ENCODE data around the gene PGR. TPM values are rescaled to one million over a fixed set of nuclear protein-coding genes. Genes with fewer than 3 reads are reported as not detected.

Gene PGR
- polyA plus RNA-seq, 2 of the 4 experiments (the other 2 are of a cell fraction): not detected

DNA sequence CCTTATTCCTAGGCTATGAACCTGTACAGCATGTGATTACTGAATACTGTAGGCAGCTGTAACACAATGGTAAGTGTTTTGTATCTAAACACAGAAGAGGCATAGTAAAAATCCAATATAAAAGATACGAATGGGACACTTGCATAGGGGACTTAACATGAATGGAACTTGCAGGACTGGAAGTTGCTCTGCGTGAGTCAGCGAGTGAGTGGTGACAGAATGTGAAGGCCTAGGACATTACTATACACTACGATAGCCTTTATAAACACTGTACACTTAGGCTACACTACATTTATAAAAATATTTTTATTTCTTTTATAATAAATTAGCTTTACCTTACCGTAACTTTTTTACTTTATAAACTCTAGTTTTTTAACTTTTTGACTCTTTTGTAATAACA, 81.1 kb downstream of the PGR start:
- Histone ChIP-seq H3K9me3 (no peaks in the 10 kb centered on the region), H3K27ac (no peak overlapping the region), H3K4me1 (no peaks in the 10 kb centered on the region), H3K4me3 (no peak overlapping the region), H3K4me2 (no peak overlapping the region)
- no peak for ATAC-seq
- no peak for TF ChIP-seq ATOH8 (CRISPR knock-in tag; IDR thresholded peaks at IDR 0.05; ENCODE audit: low read depth)
- no peak for TF ChIP-seq CHD2 (IDR thresholded peaks at IDR 0.05; ENCODE audit: low read length, partially characterized antibody)
- no peak for TF ChIP-seq ZSCAN20 (CRISPR knock-in tag; IDR thresholded peaks at IDR 0.05)
- no peak for DNase-seq (ENCODE audit: low read depth in 1 of 2, low spot score in 1 of 2)
- ChIA-PET CTCF (no interaction called here), POLR2A (no interaction called here)
- 59% methylated on average over 5 of the region's 5 CpGs for WGBS (ENCODE audit: missing lambda C conversion rate)
- FAIRE-seq: no peak

- Histone ChIP-seq H3K9me3 (no peaks in the 10 kb centered on the region), H3K4me1 (no peaks in the 10 kb centered on the region), H3K27ac (no peak overlapping the region), H3K4me2 (no peak overlapping the region), H3K4me3 (no peak overlapping the region)
- ATAC-seq (no peak), DNase-seq (ENCODE audit: low read depth in 1 of 2, low spot score in 1 of 2) (no peak), FAIRE-seq (no peak)
- WGBS (ENCODE audit: missing lambda C conversion rate): 74% methylated on average over 2 of the region's 2 CpGs
- no peak for TF ChIP-seq HMGXB4 (CRISPR knock-in tag; IDR thresholded peaks at IDR 0.05; ENCODE audit: borderline replicate concordance)
- no peak for TF ChIP-seq ZFP36 (IDR thresholded peaks at IDR 0.05; ENCODE audit: borderline replicate concordance, partially characterized antibody)
- TF ChIP-seq GATA3 (IDR thresholded peaks at IDR 0.05; ENCODE audit: borderline replicate concordance): no peak
- TF ChIP-seq EP300 (IDR thresholded peaks at IDR 0.05): no peak
- TF ChIP-seq JUN (IDR thresholded peaks at IDR 0.05): no peak
- no peak for TF ChIP-seq ESRRA (IDR thresholded peaks at IDR 0.05; ENCODE audit: borderline replicate concordance, low read length)
- no peak for TF ChIP-seq NPAS2 (CRISPR knock-in tag; IDR thresholded peaks at IDR 0.05; ENCODE audit: borderline replicate concordance)
- no peak for TF ChIP-seq ZC3H11A (IDR thresholded peaks at IDR 0.05)
- no peak for TF ChIP-seq ZSCAN20 (CRISPR knock-in tag; IDR thresholded peaks at IDR 0.05)
- TF ChIP-seq FOXS1 (CRISPR knock-in tag; IDR thresholded peaks at IDR 0.05): no peak
- no peak for TF ChIP-seq HOXA7 (CRISPR knock-in tag; IDR thresholded peaks at IDR 0.05)
- TF ChIP-seq HOXB5 (CRISPR knock-in tag; IDR thresholded peaks at IDR 0.05): no peak
- no peak for TF ChIP-seq RCOR1 (IDR thresholded peaks at IDR 0.05; ENCODE audit: low read depth, low read length)
- no peak for TF ChIP-seq HDAC2 (IDR thresholded peaks at IDR 0.05)
- no peak for TF ChIP-seq NR3C1 (IDR thresholded peaks at IDR 0.05)
- TF ChIP-seq, protein P1, sequence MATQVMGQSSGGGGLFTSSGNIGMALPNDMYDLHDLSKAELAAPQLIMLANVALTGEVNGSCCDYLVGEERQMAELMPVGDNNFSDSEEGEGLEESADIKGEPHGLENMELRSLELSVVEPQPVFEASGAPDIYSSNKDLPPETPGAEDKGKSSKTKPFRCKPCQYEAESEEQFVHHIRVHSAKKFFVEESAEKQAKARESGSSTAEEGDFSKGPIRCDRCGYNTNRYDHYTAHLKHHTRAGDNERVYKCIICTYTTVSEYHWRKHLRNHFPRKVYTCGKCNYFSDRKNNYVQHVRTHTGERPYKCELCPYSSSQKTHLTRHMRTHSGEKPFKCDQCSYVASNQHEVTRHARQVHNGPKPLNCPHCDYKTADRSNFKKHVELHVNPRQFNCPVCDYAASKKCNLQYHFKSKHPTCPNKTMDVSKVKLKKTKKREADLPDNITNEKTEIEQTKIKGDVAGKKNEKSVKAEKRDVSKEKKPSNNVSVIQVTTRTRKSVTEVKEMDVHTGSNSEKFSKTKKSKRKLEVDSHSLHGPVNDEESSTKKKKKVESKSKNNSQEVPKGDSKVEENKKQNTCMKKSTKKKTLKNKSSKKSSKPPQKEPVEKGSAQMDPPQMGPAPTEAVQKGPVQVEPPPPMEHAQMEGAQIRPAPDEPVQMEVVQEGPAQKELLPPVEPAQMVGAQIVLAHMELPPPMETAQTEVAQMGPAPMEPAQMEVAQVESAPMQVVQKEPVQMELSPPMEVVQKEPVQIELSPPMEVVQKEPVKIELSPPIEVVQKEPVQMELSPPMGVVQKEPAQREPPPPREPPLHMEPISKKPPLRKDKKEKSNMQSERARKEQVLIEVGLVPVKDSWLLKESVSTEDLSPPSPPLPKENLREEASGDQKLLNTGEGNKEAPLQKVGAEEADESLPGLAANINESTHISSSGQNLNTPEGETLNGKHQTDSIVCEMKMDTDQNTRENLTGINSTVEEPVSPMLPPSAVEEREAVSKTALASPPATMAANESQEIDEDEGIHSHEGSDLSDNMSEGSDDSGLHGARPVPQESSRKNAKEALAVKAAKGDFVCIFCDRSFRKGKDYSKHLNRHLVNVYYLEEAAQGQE (IDR thresholded peaks at IDR 0.05): no peak
- TF ChIP-seq NFE2L2 (conservative IDR thresholded peaks at IDR 0.05; ENCODE audit: low read length): no peak
- no peak for TF ChIP-seq SREBF2 (IDR thresholded peaks at IDR 0.05)
- no peak for TF ChIP-seq MAFK (IDR thresholded peaks at IDR 0.05; ENCODE audit: partially characterized antibody)
- no peak for TF ChIP-seq CEBPB (IDR thresholded peaks at IDR 0.05)
- CTCF ChIA-PET: no interaction called here
- POLR2A ChIA-PET: no interaction called here
Measured at GRCh38 chr11:101046947-101047346, 82.7 kb downstream of the PGR start.
